ENCODE measurements around the gene NELL2.
"Not testable (repeated sequence)": the region's sequence is repeated elsewhere in the genome, so short reads cannot be mapped to it uniquely, and the experiment has no call there.

NELL2 gene

DNA sequence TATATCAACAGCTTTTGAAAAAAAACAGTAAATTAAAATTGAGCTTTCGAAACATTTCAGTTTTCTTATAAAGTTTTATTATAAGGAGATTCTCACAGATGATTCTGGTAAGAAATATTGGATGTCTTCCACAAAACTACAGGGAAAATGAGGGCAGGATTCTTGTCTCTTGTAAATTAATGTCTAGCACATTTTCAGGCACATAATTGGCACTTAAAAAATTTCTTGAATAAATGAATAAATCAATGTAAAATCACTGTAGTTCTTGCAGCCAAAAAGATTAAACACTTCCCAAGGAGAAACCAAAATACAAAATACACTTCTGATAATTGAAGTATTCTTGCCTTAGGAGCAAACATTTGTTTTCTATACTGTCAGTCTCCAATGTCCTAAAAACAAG lies 164.4 kb downstream of the NELL2 start:
- H3K27ac ChIP-seq: no peak overlapping the region
- no peak overlapping the region for H3K4me3 ChIP-seq

DNA sequence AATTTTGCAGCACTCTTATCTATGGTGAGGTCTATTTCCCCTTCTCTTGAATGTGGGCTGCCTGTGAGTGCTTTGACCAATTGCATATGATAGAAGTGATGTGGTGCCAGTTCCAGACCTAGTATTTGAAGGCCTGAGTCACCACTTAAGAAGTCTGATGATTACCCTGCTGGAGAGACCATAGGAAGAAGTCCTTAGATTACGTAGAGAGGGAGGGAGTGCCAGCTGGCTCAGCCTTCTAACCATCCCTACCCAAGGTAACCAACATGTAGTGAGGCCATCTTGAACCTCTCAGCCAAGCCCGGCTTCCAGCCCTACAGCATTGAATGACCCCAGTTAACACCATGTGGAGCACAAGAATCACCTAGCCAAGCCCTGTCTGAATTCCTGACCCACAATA lies 166.9 kb downstream of the NELL2 start:
- Histone ChIP-seq H3K4me3 (no peak overlapping the region), H3K27ac (no peak overlapping the region)

DNA sequence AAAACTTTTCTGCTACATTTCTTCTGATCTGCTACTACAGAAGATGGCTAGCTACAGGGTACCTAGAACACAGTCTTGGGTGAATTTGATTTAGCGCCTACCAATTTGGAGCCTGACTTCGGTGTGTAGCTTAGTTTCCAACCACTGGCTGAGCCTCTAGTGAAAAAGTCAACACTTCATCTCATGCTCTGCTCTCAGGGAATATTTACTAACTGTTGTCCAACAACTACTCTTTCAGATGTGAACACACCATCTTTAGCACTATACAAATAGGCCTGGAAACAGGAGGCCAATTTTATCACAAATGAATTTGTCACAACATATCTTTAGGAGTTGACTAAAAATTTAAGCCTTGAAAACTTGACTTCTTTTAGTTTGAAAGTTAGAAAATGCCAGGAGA lies 167.9 kb downstream of the NELL2 start:
- Histone ChIP-seq H3K27ac (no peak overlapping the region), H3K4me3 (no peak overlapping the region)

DNA sequence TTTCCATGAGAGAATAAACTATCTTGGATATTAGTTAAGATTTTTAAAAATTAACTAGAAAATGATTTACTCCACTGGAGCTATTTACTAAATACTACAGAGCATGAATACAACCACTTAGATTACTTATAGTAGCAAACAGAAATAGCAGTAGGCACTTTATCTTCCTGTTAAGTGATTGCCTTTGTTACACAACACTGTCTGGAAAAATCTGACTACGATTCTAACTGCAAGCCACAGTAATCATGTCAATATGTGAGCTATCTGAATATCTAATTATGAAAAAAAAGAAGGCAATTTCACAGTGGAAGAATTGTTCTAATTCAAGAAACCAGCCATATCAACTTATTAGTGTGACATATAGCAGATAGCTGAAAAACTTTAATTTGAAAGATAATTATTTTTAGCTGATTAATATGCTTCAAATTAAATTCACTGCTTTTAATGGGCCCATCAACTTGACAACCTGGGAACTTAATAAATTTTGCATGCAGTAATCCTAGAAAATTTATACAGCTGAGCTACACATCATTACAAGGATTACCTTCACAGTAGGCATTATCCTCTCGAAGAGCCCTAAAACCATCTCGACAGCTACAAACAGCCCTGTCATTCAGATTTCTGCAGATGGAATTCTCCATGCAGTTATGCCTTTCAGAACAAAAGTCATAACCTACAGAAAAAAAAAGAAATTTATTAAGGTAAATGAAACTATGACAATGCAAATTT lies 172.8 kb downstream of the NELL2 start:
- H3K4me3 ChIP-seq: no peak overlapping the region
- no peak overlapping the region for H3K27ac ChIP-seq

DNA sequence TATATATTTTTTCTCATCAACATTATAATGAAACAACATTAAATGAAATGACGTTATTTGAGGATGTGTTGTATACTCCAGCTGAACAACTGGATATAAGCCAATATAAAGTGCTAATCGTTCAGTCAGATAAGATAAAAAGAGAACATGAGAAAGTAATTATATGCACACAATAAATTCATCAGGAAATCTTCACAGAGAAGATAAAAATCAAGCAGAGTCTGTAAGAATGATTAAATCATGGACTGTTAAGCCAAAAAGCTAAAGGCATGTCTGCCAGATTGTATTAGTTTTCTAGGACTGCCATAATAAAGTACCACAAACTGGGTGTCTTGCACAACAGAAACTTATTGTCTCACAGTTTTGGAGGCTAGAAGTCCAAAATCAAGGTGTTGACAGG lies 178.6 kb downstream of the NELL2 start:
- no peak overlapping the region for H3K4me3 ChIP-seq
- no peak overlapping the region for H3K27ac ChIP-seq

DNA sequence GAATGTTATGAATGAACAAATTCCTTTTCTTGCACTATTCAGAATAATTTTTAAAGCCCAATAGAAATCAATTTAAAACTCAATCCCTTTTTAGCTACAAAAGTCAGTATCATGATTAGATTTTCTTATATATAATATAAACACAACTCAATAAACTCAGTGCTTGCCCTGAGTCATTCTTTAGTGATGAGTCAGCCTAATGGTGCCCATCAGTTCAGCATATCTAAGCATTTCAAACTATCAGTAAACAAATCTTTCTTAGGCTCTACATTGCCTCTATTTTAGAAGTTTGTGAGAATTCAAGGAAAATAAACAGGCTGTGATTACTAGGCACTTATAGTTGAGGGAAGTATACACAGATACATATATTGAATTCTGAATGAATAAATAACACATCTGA lies 179.6 kb downstream of the NELL2 start:
- H3K4me3 ChIP-seq: no peak overlapping the region
- no peak overlapping the region for H3K27ac ChIP-seq

DNA sequence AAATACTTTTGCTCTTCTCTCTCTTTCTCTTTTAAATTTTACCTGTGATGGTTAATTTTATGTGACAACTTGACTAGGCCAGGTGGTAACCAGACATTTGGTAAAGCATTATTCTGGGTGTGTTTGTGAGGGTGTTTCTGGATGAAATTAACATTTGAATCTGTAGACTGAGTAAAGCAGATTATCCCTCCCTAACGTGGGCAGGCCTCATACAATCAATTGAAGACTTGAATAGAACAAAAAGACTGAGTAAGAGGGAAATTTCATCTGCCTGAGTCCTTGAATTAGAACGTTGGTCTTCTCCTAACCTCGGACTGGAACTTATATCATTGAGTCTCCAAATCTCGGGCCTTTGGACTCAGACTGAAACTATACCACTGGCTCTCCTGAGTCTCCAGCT lies 182.1 kb downstream of the NELL2 start:
- Histone ChIP-seq H3K4me3 (no peak overlapping the region), H3K27ac (no peak overlapping the region)

DNA sequence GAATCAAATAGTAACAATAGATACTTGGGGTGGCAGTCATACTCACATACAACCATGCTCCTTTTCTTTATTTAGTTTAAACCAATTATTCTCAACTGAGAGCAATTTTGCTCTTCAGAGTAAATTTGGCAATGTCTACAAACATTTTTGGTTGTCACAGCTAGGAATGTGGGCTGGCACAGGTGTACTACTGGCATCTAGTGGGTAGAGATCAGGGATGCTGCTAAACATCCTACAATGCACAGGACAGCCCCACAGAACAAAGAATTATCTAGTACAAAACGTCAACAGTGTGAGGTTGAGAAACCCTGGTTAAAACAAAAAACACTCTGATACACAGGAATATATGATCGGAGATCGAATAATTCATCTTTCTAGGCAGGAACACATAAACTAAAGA lies 186.5 kb downstream of the NELL2 start:
- no peak overlapping the region for H3K4me3 ChIP-seq
- no peak overlapping the region for H3K27ac ChIP-seq

DNA sequence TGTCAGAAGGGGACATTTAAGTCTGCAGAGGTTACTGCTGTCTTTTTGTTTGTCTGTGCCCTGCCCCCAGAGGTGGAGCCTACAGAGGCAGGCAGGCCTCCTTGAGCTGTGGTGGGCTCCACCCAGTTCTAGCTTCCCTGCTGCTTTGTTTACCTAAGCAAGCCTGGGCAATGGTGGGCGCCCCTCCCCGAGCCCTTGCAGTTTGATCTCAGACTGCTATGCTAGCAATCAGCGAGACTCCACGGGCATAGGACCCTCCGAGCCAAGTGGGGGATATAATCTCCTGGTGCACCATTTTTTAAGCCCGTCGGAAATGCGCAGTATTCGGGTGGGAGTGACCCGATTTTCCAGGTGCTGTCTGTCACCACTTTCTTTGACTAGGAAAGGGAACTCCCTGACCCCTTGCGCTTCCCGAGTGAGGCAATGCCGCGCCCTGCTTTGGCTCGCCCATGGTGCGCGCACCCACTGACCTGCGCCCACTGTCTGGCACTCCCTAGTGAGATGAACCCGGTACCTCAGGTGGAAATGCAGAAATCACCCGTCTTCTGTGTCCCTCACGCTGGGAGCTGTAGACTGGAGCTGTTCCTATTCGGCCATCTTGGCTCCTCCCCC lies 189.2 kb downstream of the NELL2 start:
- not testable (repeated sequence) for H3K4me3 ChIP-seq, H3K27ac ChIP-seq

DNA sequence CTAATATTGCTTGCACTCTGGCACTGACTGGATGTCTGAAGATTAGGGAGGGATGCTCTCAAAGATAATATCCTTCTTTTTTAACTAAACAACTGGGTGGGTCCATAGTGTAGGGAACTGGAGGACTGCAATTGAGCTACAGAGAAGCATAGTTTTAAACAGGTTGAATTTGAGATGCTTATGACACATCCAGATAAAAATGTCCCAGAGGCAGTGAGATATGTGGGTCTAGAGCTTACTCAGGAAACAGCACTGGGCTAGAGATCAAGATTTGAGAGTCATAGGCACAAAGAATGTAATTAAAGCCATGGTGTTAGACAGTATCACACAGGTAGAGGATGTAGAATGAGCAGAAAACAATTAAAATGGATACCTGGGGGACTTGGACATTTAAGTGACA lies 198.4 kb downstream of the NELL2 start:
- Histone ChIP-seq H3K4me3 (no peak overlapping the region), H3K27ac (no peak overlapping the region)

DNA sequence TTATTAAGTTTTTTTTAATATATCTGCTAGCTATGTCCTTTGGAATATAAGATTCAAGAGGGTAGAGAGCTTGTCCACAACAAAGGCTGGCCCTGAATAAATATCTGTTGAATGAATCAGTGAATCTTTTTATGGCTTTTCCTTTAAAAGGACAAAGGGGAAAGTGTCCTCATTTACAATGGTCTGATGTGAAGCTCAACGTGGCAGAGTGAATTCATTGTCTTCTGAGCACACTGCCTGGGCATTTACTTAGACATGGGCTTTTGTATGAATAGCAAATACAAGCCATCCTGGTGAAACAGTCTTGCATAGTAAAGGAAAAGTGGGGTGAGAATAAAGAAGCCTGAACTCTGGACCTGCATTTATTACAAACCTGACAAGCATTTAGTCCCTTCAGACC lies 201.2 kb downstream of the NELL2 start:
- H3K27ac ChIP-seq: no peak overlapping the region
- no peak overlapping the region for H3K4me3 ChIP-seq

DNA sequence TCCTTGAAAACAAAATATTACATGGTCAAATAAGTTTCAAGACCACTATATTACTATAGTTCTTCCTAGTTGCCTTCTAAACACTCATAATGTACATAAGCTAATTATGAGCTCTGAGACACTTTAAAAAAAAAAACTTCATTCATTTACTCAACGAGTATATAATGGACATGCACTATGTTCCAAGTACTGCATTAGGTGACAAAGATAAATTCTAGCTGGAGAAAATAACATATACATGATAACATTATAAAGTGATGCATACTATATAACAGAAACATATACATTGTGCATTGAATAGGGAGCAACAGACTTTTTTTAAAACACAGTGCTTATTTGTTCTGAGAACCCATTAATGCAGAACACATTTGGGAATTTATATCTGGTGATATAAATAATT lies 202.3 kb downstream of the NELL2 start:
- Histone ChIP-seq H3K4me3 (no peak overlapping the region), H3K27ac (no peak overlapping the region)

DNA sequence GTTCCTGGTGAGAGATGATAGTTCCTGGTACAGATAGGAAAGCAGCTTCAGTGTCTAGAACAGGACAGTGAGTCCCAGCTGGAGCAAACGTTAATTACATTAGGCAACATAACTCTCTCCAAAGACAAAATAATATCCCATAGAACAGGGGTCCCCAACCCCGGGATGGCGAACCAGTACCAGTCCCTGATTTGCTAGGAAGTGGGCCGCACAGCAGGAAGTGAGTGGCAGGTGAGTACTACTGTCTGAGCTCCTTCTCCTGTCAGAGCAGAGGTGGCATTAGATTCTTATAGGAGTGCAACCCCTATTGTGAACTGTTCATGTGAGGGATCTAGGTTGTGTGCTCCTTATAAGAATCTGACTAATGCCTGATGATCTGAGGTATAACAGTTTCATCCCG lies 204.1 kb downstream of the NELL2 start:
- no peak overlapping the region for H3K4me3 ChIP-seq
- H3K27ac ChIP-seq: no peak overlapping the region

DNA sequence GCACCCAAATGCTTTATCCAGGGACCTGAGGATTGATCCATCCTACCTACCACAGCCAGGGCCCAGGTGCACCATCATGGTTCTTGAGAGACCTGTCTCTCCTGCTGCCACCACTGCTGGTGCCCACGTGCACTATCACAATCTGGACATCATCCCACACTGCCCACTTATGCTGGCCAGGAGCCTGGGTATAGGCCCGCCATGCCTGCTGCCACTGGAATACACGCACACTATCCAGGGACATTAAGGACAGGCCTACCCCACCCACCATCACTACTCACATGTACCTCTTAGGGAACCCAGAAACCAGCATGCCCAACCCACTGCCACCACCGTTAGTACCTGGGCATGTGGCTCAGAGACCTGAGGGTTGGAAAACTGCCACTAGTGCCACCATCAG lies 207.7 kb downstream of the NELL2 start:
- no peak overlapping the region for H3K4me3 ChIP-seq
- H3K27ac ChIP-seq: no peak overlapping the region

DNA sequence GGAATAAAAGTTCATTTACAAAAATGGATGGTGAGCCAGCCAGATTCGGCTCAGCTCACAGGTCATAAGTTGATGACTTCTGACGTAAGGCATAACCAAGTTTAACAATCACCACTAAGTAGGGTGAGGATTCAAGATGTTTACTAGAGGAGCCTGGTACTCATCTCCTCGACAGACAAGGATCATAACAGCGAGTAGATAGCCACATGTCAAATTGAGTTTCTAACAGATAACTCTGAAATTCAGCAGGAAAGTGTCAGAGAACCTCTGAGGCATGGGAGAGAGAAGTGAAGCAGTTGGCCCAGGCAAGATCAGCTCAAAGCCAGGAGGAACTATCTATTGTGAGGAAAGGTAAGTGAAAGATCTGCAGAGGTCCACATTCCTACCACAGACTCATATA lies 208.7 kb downstream of the NELL2 start:
- Histone ChIP-seq H3K4me3 (no peak overlapping the region), H3K27ac (no peak overlapping the region)

DNA sequence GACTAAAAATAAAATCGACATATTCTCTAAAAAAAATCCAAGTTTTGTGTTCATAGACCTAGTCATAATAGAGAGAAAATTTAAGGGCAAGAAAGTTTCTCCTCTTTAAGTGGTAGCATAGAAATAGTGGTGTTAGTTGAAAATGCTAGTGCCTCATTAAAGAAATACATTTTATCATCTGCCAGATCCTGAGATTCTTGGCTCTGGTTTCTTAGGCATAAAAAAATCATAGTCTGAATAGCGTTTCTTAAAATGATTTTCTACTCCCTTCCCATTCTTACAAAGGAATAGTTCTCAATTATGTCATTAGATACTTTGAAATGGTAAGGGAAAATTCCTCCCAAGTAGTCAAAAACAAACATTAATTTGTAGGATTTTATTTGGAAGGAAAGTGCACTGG lies 212.8 kb downstream of the NELL2 start:
- H3K4me3 ChIP-seq: no peak overlapping the region
- no peak overlapping the region for H3K27ac ChIP-seq

DNA sequence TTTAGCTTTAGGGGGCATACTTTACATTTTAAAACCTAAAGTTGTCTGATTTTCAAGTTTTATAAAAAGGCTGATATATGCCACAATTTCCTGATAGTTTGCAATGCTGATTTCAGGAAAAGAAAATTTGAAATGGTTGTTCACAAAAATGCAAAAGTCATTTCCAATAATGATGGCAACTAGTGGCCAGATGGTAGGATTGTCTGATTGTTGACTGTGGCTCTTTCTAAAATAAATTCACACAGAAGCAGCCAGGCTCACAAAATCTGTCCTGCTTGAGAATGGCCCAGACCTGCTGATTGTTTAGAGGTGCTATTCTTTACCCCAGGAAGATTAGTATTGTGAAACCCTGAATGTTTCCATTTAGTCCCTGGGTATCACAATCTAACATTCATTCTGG lies 220.3 kb downstream of the NELL2 start:
- Histone ChIP-seq H3K27ac (no peak overlapping the region), H3K4me3 (no peak overlapping the region)

DNA sequence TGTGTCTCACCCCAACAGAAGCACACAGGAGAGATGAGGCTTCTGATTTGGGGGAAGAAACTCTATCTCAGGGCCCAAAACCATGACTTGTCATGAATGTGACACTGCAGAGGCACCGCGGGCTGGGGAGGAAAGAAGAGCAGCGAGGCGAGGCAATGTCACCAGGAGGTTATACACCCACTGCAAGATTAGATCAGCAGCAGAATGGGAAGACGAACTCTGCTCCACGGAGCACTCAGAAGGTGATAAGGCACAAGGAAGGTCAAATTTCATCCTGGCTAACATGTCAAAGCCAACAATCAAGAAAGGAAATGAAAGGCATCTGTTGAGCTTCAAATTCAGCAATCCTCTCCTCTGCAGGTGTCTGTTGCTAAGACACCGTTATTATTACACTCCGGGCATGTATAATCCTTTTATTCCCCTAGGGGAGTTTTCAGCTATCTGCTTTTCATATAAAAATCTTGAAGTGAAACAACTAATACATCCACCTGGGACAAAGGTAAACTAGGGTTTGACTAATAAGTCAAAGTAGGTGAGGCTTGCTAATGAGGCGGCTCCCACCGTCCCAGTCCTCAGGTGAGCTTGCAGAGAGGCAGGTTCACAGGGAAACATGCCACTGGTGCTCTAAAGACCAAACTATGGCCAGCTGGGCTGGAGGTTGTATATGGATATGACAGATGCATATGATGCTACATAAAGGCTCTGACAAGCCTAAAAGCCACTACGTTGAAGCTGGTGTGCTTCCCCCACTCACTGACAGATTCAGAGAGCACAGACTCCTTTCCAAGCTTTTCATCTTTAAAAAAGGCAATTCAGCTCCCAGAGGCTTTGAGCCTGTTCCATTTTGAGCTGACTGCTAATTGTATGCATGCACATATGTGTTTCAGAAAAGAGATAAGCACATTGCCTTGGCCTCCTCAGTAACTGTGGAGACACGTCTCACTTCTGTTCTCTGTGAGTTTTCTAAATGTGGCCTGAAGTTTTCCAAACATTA lies 221.2 kb downstream of the NELL2 start:
- H3K27ac ChIP-seq: no peak overlapping the region

DNA sequence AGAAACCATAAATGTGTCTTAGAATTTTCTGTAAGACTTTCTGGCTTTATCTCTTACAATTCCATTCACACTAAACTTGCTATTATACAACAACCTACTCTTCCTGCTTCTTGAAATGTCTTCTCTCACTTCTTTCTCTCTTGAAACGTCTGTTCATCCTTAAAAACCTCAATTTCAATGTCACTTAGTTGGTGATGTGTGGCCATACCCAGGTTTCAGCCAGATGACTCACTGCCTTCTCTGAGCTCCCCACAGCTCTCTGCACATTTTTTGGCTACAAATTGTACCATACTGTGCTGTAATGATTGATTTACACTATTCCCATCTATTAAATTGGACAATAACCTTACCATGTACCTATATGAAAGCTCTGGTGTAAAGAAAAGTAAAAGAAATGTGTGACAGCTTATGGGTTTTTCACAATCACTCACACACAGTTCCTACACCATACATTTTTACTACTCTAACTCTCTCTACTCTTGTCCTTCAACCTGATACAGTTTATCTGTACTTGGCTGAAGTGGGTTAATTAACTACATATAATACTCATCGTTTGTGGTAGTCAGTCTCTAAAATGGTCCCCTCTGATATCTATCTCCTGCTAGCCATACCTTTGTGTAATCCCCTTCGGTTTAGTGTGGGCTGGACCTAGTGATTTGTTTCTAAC lies 222.1 kb downstream of the NELL2 start:
- Histone ChIP-seq H3K27ac (no peak overlapping the region), H3K4me3 (no peak overlapping the region)

More for the DNA sequence above, 221.2 kb downstream of the NELL2 start:
- H3K4me3 ChIP-seq: no peak overlapping the region

DNA sequence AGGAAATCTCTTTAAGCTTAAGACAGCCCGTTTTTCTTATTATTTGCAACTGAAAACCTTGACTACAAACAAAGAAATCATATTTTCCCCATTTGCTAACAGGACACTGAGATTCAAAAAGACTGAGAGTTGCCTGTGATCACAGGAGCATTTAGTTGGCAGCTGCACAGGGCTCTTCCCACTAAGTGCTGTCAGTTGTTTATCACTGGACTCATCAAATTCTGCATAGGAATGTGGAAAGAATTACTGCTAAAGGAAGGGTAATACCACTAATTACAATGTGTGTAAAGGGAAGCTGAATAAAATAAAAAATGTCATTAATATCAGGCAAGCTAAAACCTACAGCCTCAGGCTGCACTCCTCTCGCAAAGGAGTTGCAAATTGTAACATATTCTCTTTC lies 226.4 kb downstream of the NELL2 start:
- H3K27ac ChIP-seq: no peak overlapping the region
- no peak overlapping the region for H3K4me3 ChIP-seq
